ENCODE results near the gene DEFB114.

The DEFB114 gene

DNA sequence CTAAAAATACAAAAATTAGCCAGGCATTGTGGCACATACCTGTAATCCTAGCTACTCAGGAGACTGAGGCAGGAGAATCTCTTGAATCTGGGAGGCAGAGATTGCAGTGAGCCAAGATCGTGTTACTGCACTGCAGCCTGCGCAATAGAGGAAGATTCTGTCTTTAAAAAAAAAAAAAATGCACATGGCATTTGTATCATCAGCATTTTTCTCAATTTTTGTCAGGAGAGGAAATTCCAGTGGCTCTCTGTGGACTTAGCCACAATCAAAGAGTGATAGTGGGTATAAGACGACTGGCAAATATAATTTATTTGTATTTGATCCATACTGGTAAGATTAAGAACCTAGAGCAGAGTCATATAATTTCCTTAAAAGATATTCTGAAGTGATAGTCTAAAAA lies 28.6 kb downstream of the DEFB114 start:
- H3K4me1 ChIP-seq (ENCODE audit: control insufficient read depth, low read length), result no peaks in the 10 kb centered on the region
- H3K79me2 ChIP-seq (ENCODE audit: control insufficient read depth, low read length), result no peaks in the 10 kb centered on the region
- no peaks in the 10 kb centered on the region for H3K27me3 ChIP-seq (ENCODE audit: control insufficient read depth, low read length)
- H3K4me2 ChIP-seq (ENCODE audit: low read length), result no peak overlapping the region
- H4K20me1 ChIP-seq (ENCODE audit: control insufficient read depth, insufficient read depth, low read depth, low read length), result no peaks in the 10 kb centered on the region
- no peaks in the 10 kb centered on the region for H3K9me2 ChIP-seq (replicated peaks; ENCODE audit: control insufficient read depth, low read length)
- H3K4me3 ChIP-seq (ENCODE audit: low read length), result no peak overlapping the region
- no peak overlapping the region for H3K27ac ChIP-seq (ENCODE audit: low read depth, low read length)
- no peaks in the 10 kb centered on the region for H3K9me3 ChIP-seq (ENCODE audit: control insufficient read depth, insufficient read depth, low read length)
- TF ChIP-seq, protein P1, sequence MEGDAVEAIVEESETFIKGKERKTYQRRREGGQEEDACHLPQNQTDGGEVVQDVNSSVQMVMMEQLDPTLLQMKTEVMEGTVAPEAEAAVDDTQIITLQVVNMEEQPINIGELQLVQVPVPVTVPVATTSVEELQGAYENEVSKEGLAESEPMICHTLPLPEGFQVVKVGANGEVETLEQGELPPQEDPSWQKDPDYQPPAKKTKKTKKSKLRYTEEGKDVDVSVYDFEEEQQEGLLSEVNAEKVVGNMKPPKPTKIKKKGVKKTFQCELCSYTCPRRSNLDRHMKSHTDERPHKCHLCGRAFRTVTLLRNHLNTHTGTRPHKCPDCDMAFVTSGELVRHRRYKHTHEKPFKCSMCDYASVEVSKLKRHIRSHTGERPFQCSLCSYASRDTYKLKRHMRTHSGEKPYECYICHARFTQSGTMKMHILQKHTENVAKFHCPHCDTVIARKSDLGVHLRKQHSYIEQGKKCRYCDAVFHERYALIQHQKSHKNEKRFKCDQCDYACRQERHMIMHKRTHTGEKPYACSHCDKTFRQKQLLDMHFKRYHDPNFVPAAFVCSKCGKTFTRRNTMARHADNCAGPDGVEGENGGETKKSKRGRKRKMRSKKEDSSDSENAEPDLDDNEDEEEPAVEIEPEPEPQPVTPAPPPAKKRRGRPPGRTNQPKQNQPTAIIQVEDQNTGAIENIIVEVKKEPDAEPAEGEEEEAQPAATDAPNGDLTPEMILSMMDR (IDR thresholded peaks at IDR 0.05; ENCODE audit: low read depth, low read length, poor library complexity, severe bottlenecking), result no peak
- TF ChIP-seq EZH2phosphoT487 (IDR thresholded peaks at IDR 0.05; ENCODE audit: borderline replicate concordance, low read length), result no peak
- H3K36me3 ChIP-seq (ENCODE audit: control insufficient read depth, low read length), result no peaks in the 10 kb centered on the region
- no peaks in the 10 kb centered on the region for H3F3A ChIP-seq (ENCODE audit: control insufficient read depth, insufficient read depth)

DNA sequence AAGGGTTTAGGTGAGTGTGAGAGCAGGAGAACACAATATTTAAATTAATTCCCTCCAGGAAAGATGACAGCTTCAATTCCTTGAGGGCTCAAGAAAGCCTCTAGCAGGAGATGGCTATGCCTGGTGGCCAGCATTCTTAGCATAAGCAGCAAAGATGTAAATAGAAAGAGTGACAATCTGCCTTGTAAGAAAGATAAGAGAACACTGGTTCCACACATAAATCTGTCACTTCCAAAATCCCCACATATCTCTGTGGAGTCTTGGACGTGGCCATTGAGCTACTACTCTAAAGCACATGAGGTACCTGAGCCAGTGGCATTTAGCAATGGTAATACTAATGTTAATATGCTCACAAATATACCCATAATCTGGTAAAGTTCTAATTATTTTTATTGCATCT lies 29.2 kb downstream of the DEFB114 start:
- Histone ChIP-seq H3K4me1 (ENCODE audit: control insufficient read depth, low read length) (no peaks in the 10 kb centered on the region), H3K36me3 (ENCODE audit: control insufficient read depth, low read length) (no peaks in the 10 kb centered on the region), H3K9me2 (replicated peaks; ENCODE audit: control insufficient read depth, low read length) (no peaks in the 10 kb centered on the region), H3K79me2 (ENCODE audit: control insufficient read depth, low read length) (no peaks in the 10 kb centered on the region), H3F3A (ENCODE audit: control insufficient read depth, insufficient read depth) (no peaks in the 10 kb centered on the region), H4K20me1 (ENCODE audit: control insufficient read depth, insufficient read depth, low read depth, low read length) (no peaks in the 10 kb centered on the region), H3K9me3 (ENCODE audit: control insufficient read depth, insufficient read depth, low read length) (no peaks in the 10 kb centered on the region), H3K4me3 (ENCODE audit: low read length) (no peak overlapping the region), H3K4me2 (ENCODE audit: low read length) (no peak overlapping the region), H3K27ac (ENCODE audit: low read depth, low read length) (no peak overlapping the region), H3K27me3 (ENCODE audit: control insufficient read depth, low read length) (no peaks in the 10 kb centered on the region)
- no peak for TF ChIP-seq EZH2phosphoT487 (IDR thresholded peaks at IDR 0.05; ENCODE audit: borderline replicate concordance, low read length)
- TF ChIP-seq, protein P1 (IDR thresholded peaks at IDR 0.05; ENCODE audit: low read depth, low read length, poor library complexity, severe bottlenecking), result no peak

DNA sequence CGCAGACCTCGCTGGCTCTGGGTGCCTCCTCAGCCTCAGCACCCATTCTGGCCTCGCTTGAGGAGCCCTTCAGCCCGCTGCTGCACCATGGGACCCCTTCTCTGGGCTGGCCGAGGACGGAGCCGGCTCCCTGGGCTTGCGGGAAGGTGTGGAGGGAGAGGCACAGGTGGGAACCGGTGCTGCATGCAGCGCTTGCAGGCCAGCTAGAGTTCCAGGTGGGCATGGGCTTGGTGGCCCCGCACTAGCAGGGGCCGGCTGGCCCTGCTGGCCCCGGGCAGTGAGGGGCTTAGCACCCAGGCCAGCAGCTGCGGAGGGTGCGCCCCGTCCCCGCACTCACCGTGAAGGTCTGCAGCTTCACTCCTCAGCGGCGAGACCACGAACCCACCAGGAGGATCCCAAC lies 30.4 kb downstream of the DEFB114 start:
- no peak overlapping the region for H3K27ac ChIP-seq (ENCODE audit: low read depth, low read length)
- no peak overlapping the region for H3K4me2 ChIP-seq (ENCODE audit: low read length)
- no peaks in the 10 kb centered on the region for H3K9me2 ChIP-seq (replicated peaks; ENCODE audit: control insufficient read depth, low read length)
- H3K4me3 ChIP-seq (ENCODE audit: low read length), result no peak overlapping the region
- no peaks in the 10 kb centered on the region for H3K36me3 ChIP-seq (ENCODE audit: control insufficient read depth, low read length)
- H3K27me3 ChIP-seq (ENCODE audit: control insufficient read depth, low read length), result no peaks in the 10 kb centered on the region
- no peaks in the 10 kb centered on the region for H3K9me3 ChIP-seq (ENCODE audit: control insufficient read depth, insufficient read depth, low read length)
- H4K20me1 ChIP-seq (ENCODE audit: control insufficient read depth, insufficient read depth, low read depth, low read length), result no peaks in the 10 kb centered on the region
- no peaks in the 10 kb centered on the region for H3K4me1 ChIP-seq (ENCODE audit: control insufficient read depth, low read length)
- H3F3A ChIP-seq (ENCODE audit: control insufficient read depth, insufficient read depth), result no peaks in the 10 kb centered on the region
- no peak for TF ChIP-seq EZH2phosphoT487 (IDR thresholded peaks at IDR 0.05; ENCODE audit: borderline replicate concordance, low read length)
- TF ChIP-seq, protein P1 (IDR thresholded peaks at IDR 0.05; ENCODE audit: low read depth, low read length, poor library complexity, severe bottlenecking), result no peak
- no peaks in the 10 kb centered on the region for H3K79me2 ChIP-seq (ENCODE audit: control insufficient read depth, low read length)

DNA sequence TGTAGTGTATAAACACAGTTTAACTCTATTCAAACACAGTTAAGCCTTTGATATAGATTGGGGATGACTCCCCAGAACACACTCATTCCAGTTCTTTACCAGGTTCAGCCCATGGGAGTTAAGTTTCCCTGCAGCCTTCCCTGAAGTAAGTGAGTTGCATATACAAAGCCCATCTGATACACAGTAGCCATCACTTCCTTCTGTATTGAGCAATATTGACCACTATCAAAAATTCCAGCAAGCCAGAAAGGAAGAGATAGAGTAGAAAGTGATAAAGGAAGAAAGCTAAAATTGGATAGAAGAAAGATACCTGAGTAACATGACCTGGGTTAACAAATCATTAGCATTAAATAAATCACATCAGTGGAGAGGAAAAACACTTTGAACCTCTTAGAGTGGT lies 34.6 kb downstream of the DEFB114 start:
- Histone ChIP-seq H4K20me1 (ENCODE audit: control insufficient read depth, insufficient read depth, low read depth, low read length) (no peaks in the 10 kb centered on the region), H3K4me1 (ENCODE audit: control insufficient read depth, low read length) (no peaks in the 10 kb centered on the region), H3K9me2 (replicated peaks; ENCODE audit: control insufficient read depth, low read length) (no peaks in the 10 kb centered on the region), H3K27me3 (ENCODE audit: control insufficient read depth, low read length) (no peaks in the 10 kb centered on the region), H3F3A (ENCODE audit: control insufficient read depth, insufficient read depth) (no peaks in the 10 kb centered on the region), H3K79me2 (ENCODE audit: control insufficient read depth, low read length) (no peaks in the 10 kb centered on the region), H3K27ac (ENCODE audit: low read depth, low read length) (no peak overlapping the region), H3K36me3 (ENCODE audit: control insufficient read depth, low read length) (no peaks in the 10 kb centered on the region), H3K4me2 (ENCODE audit: low read length) (no peak overlapping the region), H3K4me3 (ENCODE audit: low read length) (no peak overlapping the region), H3K9me3 (ENCODE audit: control insufficient read depth, insufficient read depth, low read length) (no peaks in the 10 kb centered on the region)
- TF ChIP-seq, protein P1 (IDR thresholded peaks at IDR 0.05; ENCODE audit: low read depth, low read length, poor library complexity, severe bottlenecking), result no peak
